ENCODE data around the gene B9D2.

DNA sequence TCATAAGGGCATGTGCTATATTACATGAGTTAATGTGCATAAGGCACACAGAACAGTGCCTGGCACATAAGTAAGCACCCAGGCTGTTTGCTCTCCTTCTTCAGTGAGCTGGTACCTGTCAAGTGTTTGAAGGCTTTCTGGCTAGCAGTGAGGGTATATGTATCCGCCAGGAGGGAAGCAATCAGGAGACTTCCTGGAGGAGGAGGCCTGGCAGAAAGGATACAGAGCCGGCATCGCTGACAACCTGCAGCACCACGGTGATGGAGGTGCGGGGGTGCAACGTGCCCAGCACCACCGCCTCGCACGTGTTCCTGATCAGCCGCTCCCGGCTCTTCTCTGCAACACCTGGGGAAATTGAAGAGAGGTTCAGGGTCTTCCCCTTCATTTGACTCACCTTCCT is 27.7 kb upstream of the B9D2 start:
- no peak for TF ChIP-seq EZH2 (IDR thresholded peaks at IDR 0.05; ENCODE audit: borderline replicate concordance, low read depth, low read length, severe bottlenecking)
- TF ChIP-seq, protein P1, sequence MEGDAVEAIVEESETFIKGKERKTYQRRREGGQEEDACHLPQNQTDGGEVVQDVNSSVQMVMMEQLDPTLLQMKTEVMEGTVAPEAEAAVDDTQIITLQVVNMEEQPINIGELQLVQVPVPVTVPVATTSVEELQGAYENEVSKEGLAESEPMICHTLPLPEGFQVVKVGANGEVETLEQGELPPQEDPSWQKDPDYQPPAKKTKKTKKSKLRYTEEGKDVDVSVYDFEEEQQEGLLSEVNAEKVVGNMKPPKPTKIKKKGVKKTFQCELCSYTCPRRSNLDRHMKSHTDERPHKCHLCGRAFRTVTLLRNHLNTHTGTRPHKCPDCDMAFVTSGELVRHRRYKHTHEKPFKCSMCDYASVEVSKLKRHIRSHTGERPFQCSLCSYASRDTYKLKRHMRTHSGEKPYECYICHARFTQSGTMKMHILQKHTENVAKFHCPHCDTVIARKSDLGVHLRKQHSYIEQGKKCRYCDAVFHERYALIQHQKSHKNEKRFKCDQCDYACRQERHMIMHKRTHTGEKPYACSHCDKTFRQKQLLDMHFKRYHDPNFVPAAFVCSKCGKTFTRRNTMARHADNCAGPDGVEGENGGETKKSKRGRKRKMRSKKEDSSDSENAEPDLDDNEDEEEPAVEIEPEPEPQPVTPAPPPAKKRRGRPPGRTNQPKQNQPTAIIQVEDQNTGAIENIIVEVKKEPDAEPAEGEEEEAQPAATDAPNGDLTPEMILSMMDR (IDR thresholded peaks at IDR 0.05; ENCODE audit: borderline replicate concordance, extremely low read depth, low read length, poor library complexity, severe bottlenecking): no peak
